Measurements from ENCODE around the gene NOS1. TPM values are rescaled to one million over a fixed set of nuclear protein-coding genes. Genes with fewer than 3 reads are reported as not detected.
"Not testable (repeated sequence)": the region's sequence is repeated elsewhere in the genome, so short reads cannot be mapped to it uniquely, and the experiment has no call there.

NOS1 gene
- total RNA-seq, 1 experiment from 2014 or later = 0.35 TPM

DNA sequence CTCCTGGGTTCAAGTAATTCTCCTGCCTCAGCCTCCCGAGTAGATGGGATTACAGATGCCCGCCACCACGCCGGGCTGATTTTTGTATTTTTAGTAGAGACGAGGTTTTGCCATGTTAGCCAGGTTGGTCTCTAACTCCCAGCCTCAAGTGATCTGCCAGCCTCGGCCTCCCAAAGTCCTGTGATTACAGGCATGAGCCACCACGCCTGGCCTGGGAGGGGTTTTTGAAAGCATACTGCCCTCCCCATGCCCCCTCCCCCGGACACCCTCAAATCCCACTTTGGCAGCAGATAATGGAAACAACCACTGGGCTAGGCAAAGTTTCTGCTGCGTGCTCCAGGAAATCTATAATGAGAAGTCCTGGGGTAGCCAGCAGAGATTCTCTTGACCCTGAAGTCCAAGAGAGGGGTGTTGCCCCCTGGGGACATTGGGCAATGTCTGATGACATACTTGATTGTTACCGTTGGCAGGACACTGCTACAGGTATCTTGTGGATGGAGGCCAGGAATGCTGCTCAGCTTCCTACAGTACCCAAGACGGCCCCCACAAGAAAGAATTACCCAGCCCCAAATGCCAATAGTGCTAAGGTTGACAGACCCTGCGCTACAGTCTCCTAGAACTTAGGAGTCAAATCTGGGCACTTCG lies 152.5 kb downstream of the NOS1 start:
- DNase-seq = no peak
- H3K36me3 ChIP-seq (replicated peaks; ENCODE audit: control insufficient read depth, insufficient read depth, low read length) = no peaks in the 10 kb centered on the region
- H3K27me3 ChIP-seq (ENCODE audit: control insufficient read depth, insufficient read depth, low read length) = no peaks in the 10 kb centered on the region
- no peak overlapping the region for H3K4me3 ChIP-seq (ENCODE audit: insufficient read depth, low read depth, low read length)

- no peak for DNase-seq
- no peak overlapping the region for H3K4me3 ChIP-seq (ENCODE audit: insufficient read depth, low read depth, low read length)
- no peaks in the 10 kb centered on the region for H3K36me3 ChIP-seq (replicated peaks; ENCODE audit: control insufficient read depth, insufficient read depth, low read length)
- H3K27me3 ChIP-seq (ENCODE audit: control insufficient read depth, insufficient read depth, low read length) = no peaks in the 10 kb centered on the region
Observed at GRCh38 chr12:117208206-117208605, 153.2 kb downstream of the NOS1 start.

- H3K27me3 ChIP-seq (ENCODE audit: control insufficient read depth, insufficient read depth, low read length) = no peaks in the 10 kb centered on the region
- no peak overlapping the region for H3K4me3 ChIP-seq (ENCODE audit: insufficient read depth, low read depth, low read length)
- no peak for DNase-seq
- no peaks in the 10 kb centered on the region for H3K36me3 ChIP-seq (replicated peaks; ENCODE audit: control insufficient read depth, insufficient read depth, low read length)
Observed at GRCh38 chr12:117207675-117208074, 153.8 kb downstream of the NOS1 start.

GRCh38 chr12:117202556-117202955 lies 158.9 kb downstream of the NOS1 start:
- Histone ChIP-seq H3K36me3 (replicated peaks; ENCODE audit: control insufficient read depth, insufficient read depth, low read length) (no peaks in the 10 kb centered on the region), H3K4me3 (ENCODE audit: insufficient read depth, low read depth, low read length) (no peak overlapping the region), H3K27me3 (ENCODE audit: control insufficient read depth, insufficient read depth, low read length) (no peaks in the 10 kb centered on the region)
- DNase-seq = no peak

GRCh38 chr12:117202033-117202432 lies 159.4 kb downstream of the NOS1 start:
- Histone ChIP-seq H3K36me3 (replicated peaks; ENCODE audit: control insufficient read depth, insufficient read depth, low read length) (no peaks in the 10 kb centered on the region), H3K4me3 (ENCODE audit: insufficient read depth, low read depth, low read length) (no peak overlapping the region), H3K27me3 (ENCODE audit: control insufficient read depth, insufficient read depth, low read length) (no peaks in the 10 kb centered on the region)
- DNase-seq = no peak

DNA sequence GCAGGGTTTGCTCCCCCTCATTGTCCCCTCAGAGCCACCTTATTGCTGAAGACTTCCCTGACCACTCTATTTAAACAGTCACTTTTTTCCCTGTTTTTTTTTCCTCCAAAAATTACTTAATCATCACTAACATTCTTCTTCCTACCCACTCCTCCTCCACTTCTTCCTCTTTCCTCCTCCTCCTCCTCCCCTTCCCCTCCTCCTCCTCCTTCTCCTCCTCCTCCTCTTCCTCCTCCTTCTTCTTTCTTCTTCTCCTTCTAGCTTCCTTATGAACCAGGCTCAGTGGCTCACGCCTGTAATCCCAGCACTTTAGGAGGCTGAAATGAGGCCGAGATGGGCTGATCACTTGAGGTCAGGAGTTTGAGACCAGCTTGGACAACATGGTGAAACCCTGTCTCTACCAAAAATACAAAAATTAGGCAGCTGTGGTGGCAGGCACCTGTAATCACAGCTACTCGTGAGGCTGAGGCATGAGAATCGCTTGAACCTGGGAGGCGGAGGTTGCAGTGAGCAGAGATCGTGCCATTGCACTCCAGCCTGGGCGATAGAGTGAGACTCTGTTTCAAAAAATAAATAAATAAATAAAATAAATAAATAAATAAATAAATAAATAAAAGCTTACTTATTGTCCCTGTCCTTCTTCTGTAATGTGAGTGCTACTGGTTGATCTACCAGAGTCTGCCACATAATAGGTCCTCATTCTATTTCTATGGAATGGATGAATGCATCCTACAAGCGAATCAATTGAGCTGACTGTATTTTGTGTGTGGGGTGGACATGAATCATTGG lies 161.3 kb downstream of the NOS1 start:
- not testable (repeated sequence) for H3K27me3 ChIP-seq (ENCODE audit: control insufficient read depth, insufficient read depth, low read length); DNase-seq; H3K36me3 ChIP-seq (replicated peaks; ENCODE audit: control insufficient read depth, insufficient read depth, low read length); H3K4me3 ChIP-seq (ENCODE audit: insufficient read depth, low read depth, low read length)

DNA sequence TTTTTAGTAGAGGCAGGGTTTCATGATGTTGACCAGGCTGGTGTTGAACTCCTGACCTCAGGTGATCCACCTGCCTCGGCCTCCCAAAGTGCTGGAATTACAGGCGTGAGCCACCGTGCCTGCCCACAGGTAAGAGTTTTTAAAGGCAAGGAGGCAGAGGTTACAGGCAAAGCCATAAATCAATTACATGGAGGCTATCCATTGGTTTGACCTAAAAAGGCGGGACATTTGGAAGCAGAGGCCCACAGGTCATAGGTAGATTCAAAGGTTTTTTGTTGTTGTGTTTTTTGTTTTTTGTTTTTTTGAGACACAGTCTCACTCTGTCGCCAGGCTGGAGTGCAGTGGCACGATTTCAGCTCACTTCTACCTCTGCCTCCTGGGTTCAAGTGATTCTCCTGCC lies 165.1 kb downstream of the NOS1 start:
- not testable (repeated sequence) for H3K4me3 ChIP-seq (ENCODE audit: insufficient read depth, low read depth, low read length); DNase-seq; H3K27me3 ChIP-seq (ENCODE audit: control insufficient read depth, insufficient read depth, low read length); H3K36me3 ChIP-seq (replicated peaks; ENCODE audit: control insufficient read depth, insufficient read depth, low read length)

- not testable (repeated sequence) for H3K36me3 ChIP-seq (replicated peaks; ENCODE audit: control insufficient read depth, insufficient read depth, low read length); DNase-seq; H3K27me3 ChIP-seq (ENCODE audit: control insufficient read depth, insufficient read depth, low read length); H3K4me3 ChIP-seq (ENCODE audit: insufficient read depth, low read depth, low read length)
Observed at GRCh38 chr12:117195027-117195426, 166.4 kb downstream of the NOS1 start.

DNA sequence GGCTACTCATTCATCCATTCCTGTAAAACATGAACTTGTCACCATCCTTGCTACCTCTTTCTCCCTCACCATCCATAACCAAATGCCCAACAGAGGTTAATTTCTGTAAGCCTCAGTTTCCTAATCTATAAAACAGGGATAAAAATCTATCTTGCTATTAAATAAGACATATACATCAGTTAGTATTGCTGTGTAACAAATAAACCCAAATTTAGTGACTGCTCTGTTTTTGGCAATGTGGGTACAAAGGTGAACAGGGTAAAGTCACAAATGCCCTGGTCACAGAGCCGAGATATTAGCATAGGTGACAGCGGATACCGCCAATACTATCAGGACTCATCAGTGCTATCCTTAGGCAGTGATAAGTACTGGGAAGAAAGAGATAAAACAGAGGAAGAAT lies 167.5 kb downstream of the NOS1 start:
- no peak overlapping the region for H3K4me3 ChIP-seq (ENCODE audit: insufficient read depth, low read depth, low read length)
- H3K36me3 ChIP-seq (replicated peaks; ENCODE audit: control insufficient read depth, insufficient read depth, low read length) = no peaks in the 10 kb centered on the region
- H3K27me3 ChIP-seq (ENCODE audit: control insufficient read depth, insufficient read depth, low read length) = no peaks in the 10 kb centered on the region
- no peak for DNase-seq

DNA sequence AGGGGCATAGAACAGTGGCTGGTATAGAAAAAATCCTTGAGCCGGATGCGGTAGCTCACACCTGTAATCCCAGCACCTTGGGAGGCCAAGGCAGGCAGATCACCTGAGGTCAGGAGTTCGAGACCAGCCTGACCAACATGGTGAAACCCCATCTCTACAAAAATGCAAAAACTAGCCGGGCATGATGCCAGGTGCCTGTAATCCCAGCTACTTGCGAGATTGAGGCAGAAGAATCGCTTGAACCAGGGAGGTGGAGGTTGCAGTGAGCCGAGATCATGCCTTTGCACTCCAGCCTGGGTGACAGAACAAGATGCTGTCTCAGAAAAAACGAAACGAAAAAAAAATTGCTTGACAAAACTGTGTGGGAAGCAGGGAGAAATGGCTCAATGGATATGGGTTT lies 168.8 kb downstream of the NOS1 start:
- H3K27me3 ChIP-seq (ENCODE audit: control insufficient read depth, insufficient read depth, low read length); H3K4me3 ChIP-seq (ENCODE audit: insufficient read depth, low read depth, low read length); DNase-seq; H3K36me3 ChIP-seq (replicated peaks; ENCODE audit: control insufficient read depth, insufficient read depth, low read length): not testable (repeated sequence)

DNA sequence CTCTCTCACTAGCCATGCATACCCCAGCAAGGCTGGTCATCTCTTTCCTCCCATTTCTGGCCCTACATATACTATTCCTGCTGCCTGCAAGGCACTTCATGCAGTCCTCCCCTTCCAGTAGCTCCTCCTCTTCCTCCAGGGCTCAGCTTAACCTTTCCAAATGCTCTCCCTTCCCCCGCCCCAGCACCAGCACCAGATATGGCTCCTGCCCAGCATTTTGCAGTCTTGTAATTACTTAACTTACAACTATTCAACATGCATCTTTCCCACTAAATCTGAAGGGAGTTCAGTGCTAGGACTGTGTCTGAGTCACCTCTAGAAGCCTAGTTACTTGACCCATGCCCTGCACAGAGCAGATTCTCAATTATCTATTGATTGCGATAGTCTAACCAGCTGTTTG lies 169.4 kb downstream of the NOS1 start:
- Histone ChIP-seq H3K4me3 (ENCODE audit: insufficient read depth, low read depth, low read length) (no peak overlapping the region), H3K27me3 (ENCODE audit: control insufficient read depth, insufficient read depth, low read length) (no peaks in the 10 kb centered on the region), H3K36me3 (replicated peaks; ENCODE audit: control insufficient read depth, insufficient read depth, low read length) (peaks cover 2% of the 10 kb centered on the region)
- DNase-seq = peak; percentile 42

- DNase-seq = peak; percentile 99
- H3K4me3 ChIP-seq (ENCODE audit: insufficient read depth, low read depth, low read length) = peak within 1 kb of the TSS; percentile 97
- H3K36me3 ChIP-seq (replicated peaks; ENCODE audit: control insufficient read depth, insufficient read depth, low read length) = peaks cover 4% of the 10 kb centered on the region
- H3K27me3 ChIP-seq (ENCODE audit: control insufficient read depth, insufficient read depth, low read length) = no peaks in the 10 kb centered on the region
Observed at GRCh38 chr12:117190210-117190781, 171.1 kb downstream of the NOS1 start, which contains the start of gene FBXO21. FBXO21 (minus strand) TSS chr12:117190470; CDS start chr12:117190456, 14 bp downstream.

- peaks cover 9% of the 10 kb centered on the region for H3K36me3 ChIP-seq (replicated peaks; ENCODE audit: control insufficient read depth, insufficient read depth, low read length)
- DNase-seq = peak; percentile 87
- H3K4me3 ChIP-seq (ENCODE audit: insufficient read depth, low read depth, low read length) = peak overlapping the region; percentile 97
- no peaks in the 10 kb centered on the region for H3K27me3 ChIP-seq (ENCODE audit: control insufficient read depth, insufficient read depth, low read length)
Observed at GRCh38 chr12:117189725-117190209, 171.7 kb downstream of the NOS1 start.

DNA sequence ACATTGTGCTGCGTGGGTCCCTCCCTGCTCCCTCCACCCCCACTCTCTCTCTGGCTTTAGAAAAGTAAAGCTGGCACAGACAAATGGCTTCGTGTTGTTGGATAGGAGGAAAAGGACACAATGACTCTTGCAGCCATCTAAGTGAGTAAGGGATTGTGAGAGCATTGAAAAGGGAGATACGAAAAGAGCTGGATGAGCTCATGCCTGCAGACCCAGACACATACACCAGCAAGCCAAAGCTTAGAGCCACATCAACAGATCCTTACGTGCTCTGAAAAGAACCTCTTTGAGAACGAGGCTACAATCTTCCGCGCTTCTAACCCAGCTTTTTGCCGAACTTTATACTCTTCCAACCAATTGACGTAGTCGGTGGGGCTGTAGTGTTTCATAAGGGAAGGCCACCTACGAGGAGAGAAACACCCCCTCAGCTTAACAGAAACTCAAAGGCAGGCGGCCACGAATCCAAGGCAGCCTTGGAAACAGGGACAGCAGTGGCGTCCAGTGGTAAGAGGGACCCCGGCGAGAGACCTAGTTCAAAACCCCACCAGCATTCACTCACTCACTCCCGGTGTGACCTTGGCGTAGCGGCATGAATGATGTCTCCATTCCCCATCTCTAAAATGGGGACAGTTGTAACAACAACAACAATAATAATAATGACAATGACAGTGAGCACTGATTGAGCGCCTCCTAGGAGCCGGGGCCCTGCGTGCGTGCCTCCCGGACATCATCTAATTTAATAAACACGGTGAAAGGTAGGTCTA lies 172.3 kb downstream of the NOS1 start:
- peaks cover 12% of the 10 kb centered on the region for H3K36me3 ChIP-seq (replicated peaks; ENCODE audit: control insufficient read depth, insufficient read depth, low read length)

More for the DNA sequence above, 172.3 kb downstream of the NOS1 start:
- peak overlapping the region; percentile 97 for H3K4me3 ChIP-seq (ENCODE audit: insufficient read depth, low read depth, low read length)
- DNase-seq = peak; percentile 39
- H3K27me3 ChIP-seq (ENCODE audit: control insufficient read depth, insufficient read depth, low read length) = no peaks in the 10 kb centered on the region
